NAMALWA (cell line): ENCODE measurements around the gene HIGD1A.

Source experiments
- DNase-seq: peaks from one replicate; pipeline ENCODE4 v3.0.0-alpha.2; 2015; ENCODE audit warnings: low spot score

Gene HIGD1A

DNA sequence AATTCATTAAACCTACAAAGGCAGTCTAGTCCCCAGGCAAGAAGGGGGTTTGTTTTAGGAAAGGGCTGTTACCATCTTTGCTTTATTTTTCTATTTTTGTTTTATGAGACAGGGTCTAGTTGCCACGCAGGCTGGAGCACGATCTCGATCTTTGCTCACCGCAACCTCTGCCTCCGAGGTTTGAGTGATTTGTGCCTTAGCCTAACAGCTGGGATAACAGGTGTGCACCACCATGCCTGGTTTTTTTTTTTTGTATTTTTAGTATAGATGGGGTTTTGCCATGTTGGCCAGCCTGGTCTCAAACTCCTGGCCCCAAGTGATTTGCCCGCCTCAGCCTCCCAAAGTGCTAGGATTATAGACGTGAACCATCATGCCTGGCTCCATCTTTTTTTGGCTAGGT, 4.9 kb downstream of the HIGD1A start:
- DNase-seq: no peak

DNA sequence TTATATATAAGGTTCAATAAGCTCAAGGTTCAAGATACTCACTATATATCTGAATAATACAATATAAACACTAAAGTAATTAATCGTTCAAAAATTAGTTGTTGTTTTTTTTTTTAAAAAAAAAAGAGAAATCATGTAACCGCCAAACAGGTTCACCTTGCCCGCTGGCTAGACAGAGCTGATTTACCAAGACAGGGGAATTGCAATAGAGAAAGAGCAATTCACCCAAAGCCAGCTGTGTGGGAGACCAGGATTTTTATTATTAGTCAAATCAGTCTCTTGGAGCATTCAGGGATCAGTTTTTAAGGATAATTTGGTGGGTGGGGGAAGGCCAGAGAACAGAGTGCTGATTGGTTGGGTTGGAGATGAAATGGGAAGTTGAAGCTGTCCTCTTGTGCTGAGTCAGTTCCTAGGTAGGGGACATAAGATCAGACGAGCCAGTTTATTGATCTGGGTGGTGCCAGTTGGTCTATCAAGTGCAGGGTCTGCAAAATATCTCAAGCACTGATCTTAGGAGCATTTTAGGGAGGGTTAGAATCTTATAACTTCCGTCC, 7.9 kb downstream of the HIGD1A start:
- no peak for DNase-seq

DNA sequence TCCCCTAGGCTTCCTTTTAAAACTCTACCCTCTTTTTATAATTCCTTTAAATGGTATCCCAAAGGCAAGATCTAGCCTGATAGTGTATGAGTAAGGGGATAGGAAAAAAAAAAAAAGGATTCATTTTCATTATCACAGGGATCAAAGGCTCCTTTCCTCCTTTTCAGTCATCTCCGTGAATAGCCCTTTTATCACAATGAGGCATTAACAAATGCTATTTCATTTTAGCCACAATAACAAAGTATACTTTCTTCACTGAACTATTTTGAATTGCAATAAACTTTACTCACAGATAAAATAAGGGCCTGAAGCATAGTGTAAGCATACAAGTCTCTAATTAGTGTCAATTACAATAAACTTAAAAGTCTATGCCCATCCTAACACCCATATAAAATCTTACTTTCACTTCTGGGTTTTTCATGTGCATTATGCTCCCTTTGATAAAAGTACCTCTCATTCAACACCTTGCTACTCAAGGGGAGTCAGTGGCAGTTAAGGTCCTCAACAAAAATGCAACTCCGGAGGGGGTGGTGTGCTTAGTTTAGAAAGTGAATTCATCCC, 8.6 kb downstream of the HIGD1A start:
- DNase-seq: no peak

DNA sequence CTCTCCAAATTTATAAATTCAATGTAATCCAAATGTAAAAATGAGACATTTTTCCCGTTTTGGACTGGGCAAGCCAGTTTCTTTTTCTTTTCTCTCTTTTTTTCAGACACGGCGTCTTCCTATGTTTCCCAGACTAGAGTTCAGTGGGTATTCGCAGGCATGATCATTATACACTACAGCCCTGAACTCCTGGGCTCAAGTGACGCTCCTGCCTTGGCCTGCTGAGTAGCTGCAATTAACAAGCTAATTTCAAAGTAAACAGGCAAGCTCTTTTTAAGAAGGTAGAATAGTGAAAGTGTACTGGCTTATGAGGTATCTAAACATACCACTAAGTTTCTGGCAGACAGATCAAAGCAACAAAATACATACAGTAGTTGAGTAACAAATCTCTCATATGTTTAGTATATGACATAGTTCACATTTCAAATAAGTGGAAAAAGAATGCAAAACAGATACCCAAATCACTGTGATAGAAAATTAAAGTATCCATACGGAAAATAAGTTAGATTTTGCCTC, 13.5 kb downstream of the HIGD1A start:
- no peak for DNase-seq

DNA sequence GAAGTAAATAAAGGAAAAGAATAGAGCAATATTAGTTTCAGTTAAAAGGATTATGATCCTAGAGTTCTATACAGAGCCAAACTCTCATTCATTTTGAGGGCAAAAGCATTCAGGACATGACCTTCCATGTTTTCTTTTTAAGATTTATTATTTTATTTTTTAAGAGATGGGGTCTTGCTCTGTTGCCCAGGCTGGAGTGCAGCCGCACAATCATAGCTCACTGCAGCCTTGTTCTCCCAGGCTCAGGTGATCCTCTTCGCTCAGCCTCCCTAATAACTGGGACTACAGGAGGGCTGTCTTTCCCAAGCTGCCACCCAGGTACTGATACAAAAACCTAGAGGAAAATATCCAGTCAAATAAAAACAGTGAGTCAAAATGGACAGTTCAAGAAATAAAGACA, 17.7 kb downstream of the HIGD1A start:
- DNase-seq: no peak

DNA sequence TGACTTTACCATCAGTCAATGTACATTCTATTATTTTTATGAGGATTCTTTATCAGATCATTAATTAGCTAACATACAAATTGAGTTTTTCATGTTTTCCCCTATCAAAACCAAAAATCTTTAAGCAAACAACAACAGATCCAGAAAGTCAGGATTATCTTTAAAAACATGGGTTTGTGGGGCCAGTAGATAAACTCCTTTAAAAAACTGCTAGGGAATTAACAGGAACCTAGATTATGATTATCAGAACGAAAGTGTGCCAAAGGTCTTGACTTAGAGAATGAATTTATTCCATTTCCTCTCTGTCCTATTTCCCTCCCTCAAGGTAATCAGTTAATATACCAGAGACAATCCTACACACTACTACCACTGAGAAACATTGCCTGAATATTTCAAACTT, 18.1 kb downstream of the HIGD1A start:
- no peak for DNase-seq

DNA sequence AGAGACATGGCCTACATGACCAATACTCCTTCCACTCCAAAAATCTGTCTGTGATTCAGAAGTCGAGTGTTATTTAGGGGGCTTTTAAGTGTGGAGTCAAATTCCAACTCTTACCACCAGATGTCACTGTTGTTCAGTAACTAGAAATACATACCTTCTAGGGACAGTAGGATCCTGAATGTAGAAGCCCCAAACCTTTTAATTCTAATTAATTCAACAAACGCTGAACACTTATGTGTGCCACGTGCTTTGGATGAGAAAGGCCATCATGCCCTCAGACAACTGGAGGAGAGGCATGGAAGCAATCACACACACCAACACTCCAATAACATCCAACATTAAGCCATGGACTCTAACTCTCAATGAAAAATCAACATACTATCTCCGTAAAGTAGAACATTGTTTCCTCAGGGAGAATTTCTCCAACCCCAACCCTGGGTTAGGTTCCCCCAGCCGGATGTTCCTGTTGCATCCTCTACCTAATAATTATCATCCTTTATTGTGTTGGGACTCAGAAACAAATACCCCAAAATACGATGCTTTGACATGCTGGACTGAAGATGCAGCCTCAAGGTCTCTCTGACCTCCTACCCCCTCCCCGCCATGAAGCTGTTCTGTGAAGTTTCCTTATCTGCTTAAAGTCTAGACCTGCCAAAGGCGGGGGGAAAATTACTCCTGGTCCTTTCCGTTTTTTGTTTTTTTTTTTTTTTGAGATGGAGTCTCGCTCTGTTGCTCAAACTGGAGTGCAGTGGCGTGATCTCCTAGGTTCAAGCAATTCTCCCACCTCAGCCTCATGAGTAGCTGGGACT, 23.2 kb downstream of the HIGD1A start:
- peak; percentile 81 for DNase-seq

DNA sequence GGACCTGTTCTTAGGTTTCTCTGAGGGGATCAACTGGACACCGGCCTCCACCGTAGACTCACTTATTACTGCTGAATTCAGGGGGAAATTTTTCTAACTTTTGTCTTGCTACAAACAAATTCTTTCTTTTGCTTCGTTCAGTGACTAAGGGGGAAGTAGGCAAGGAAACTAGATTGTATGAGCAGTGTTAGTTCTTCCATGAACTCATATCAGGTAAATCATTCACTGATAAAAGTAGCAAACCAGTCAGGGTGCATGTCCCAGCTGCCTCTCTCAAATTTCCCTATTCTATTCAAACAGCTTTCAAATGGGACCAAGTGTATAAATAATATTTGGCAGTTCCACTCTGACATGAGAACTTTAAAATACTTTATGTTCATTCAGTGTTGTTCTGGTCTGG, 23.9 kb downstream of the HIGD1A start:
- no peak for DNase-seq

DNA sequence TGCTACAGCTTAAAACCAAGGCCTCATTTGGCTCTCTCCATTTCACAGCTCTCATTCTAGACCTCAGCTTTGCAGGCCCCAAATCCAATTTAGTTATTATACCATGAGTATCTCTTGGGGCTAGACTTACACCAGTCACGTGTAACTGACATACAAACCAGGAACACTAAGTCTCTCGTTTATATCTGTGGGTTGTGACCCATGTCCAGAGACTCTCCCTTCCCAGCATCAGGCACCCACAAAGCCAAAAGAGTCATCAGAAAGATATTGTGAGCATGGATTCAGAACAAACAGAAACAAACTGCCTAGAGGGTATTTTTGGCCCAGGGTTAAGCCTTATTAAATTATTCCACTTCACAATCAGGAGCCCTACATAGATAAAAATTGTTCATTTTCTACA, 25.6 kb downstream of the HIGD1A start:
- no peak for DNase-seq

DNA sequence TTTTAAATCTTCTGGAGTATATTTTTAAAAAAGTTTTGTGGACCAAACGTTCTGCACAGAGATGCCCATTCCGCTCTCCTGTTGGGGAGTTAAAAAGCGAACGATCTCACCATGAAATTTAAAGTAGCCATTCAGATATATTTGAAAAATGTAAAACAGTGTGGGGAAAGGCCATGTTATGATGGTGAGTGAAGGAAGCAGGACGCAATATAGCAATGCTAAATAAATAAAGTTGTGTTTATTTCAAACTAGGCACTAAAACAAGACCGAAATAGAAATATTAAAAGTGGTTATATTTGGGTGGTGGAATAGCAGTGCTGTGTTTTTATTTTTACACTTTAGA, 30.9 kb downstream of the HIGD1A start:
- DNase-seq: no peak

DNA sequence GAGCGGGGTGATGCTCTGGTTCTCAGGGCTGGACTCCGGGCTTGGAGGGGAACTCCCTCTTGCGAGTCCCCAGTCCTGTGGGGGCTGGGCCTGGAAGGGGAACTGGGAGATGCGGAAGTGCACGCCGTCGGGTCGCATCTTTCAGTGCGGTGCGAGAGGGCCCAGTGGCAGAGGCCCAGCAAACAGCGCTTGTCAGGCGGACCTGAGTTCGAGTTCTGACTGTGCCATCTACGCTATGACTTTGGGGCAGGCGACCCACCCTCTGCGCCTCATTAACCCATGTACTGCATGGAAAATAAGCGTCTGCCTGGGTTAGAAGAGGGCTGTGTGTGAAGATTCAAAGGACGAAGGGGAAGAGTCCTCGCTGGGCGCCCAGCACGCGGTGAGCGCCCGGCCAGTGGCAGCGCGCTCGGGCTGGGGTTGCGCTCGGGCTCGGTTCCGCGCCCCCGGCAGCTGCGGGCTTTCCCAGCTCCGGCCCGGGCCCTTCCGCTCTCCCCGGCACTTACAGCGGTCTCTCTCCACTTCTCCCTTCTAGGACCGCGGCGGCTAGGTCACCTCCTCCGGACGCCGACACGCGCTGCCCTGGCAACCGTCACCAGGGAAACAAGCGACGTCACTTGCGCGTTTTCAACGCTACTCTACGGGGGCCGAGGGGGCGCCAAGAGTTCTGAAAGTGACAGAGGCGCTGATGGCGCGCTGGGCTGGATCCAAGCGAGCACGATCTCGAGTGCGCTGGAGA, 31.5 kb downstream of the HIGD1A start, which contains the start of gene CCDC13:
CCDC13 (minus strand) TSS at position 584 of the 739 bp plus-strand sequence. CDS start 14,908 bp downstream, outside the sequence.
- DNase-seq: peak; percentile 84

DNA sequence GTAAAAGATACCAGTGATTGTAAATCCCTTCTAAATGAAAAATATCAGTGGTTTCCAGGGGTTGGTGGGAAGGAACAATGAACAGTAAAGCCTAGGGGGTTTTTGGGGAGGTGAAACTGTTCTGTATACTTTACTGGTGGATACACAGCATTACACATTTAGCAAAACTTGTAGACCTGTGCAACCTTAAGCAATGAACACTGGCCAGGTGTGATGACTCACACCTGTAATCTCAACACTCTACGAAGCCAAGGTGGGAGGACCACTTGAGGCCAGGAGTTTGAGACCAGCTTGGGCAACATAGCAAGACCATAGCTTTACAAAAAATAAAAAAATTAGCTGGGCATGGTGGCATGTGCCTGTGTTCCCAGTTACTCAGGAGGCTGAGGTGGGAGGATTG, 33.0 kb downstream of the HIGD1A start:
- no peak for DNase-seq

DNA sequence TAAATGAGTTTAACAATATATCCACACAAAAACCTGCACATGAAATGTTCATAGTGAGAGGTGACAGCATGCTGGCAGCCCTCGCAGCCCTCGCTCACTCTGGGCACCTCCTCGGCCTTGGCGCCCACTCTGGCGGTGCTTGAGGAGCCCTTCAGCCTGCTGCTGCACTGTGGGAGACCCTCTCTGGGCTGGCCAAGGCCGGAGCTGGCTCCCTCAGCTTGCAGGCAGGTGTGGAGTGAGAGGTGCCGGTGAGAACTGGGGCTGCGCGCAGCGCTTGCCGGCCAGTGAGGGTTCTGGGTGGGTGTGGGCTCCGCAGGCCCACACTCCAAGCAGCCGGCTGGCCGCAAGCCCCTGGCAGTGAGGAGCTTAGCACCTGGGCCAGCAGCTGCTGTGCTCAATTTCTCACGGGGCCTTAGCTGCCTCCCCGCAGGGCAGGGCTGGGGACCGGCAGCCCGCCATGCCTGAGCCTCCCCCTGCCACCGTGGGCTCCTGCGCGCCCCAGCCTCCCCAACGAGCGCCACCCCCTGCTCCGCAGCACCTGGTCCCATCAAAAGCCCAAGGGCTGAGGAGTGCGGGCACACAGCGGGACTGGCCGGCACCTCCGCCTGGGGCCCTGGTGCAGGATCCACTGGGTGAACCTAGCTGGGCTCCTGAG, 34.7 kb downstream of the HIGD1A start:
- no peak for DNase-seq

DNA sequence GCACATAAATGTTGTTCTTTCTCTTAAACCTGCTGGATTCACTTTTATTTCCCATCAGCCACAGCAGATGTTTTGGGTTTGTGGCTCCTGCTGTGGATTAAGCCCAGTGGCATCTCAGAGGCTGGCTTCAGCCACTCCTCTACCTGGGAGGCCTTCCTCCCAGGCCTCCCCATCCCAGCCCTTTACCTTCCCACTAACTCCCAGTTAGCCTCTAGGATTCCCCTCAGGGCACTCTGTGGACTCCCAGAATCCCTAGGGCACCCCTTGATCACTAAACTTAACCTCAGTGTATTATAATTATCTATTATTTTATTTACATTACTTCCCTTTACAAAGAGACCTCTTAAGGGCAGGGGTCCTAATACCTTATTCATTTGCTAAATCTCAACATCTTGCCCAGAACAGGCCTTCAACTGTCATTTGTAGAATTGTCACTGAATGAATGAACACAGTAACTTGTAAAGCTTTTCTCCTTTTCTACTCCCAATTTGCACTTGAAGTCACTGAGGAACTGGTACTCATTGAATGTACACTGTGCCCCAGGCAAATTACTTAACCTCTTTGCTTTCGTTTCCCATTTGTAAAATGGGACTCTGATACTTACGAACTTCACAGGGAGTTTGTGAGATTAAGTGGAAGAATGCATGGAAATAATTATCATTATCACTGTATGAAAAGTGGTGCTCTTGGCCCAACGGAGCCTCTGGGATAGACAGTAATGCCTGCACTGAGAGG, 39.6 kb downstream of the HIGD1A start:
- no peak for DNase-seq

DNA sequence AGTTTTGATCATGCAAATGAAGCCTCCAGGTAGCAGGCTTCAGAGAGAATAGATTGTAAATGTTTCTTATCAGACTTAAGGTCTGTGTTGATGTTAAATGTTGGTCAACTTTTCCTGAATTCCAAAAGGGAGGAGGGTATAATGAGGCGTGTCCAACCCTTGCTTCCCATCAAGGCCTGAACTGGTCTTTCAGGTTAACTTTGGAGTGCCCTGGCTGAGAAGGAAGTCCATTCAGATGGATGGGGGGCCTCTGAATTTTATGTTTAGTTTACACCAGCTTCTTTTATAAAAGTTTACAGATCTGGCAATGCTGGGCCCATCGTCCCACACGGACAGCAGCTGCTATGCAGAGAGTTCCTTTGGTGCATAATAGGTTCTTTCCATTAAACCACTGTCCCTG, 40.2 kb downstream of the HIGD1A start:
- no peak for DNase-seq

DNA sequence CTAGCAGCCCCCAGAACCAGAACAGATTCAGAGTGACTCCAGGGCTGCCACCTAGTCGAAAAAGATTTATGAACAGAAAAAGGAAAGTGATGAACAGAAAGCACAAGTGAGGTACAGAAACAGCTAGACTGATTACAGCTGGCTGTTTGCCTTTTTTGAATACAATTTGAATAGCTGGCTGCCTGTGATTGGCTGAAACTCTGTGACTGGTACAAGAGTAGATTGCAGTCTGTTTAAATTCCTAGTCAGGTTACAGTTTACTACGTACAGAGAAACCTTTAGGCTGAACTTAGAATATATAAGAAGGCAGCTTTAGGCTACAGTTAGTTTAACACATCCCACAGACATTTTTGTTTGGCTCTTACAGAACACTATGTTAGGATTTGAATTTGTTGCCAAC, 41.3 kb downstream of the HIGD1A start:
- peak; percentile 25 for DNase-seq

DNA sequence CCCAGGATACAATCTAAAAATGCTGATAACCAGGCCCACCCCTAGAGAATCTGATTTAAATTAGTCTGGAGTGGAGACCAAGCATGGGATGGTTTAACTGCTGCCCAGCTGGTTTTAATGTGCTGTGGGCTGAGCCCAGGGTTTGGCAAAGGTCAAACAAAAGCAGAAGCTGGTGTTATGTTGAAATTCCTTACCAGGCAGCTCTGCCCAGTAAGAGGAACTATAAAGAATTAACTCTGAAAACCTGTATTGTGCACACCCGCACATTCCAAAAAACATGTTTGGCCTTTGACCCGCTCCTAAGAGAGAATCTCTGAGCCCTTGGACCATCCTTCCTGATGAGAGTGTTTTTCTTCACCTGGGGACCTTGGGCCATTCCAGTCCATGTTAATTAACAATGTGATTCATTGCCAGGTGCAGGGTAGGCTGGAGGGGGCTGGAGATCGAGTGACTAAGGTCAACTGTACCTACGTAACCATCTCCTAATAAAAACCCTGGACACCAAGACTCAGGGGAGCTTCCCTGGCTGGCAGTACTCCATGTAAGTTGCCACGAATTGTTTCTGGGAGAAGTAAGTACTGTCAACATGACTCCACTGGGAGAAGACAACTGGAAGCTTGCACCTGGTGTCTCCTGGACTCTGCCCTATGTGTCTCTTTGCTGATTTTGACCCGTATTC, 42.1 kb downstream of the HIGD1A start:
- no peak for DNase-seq

DNA sequence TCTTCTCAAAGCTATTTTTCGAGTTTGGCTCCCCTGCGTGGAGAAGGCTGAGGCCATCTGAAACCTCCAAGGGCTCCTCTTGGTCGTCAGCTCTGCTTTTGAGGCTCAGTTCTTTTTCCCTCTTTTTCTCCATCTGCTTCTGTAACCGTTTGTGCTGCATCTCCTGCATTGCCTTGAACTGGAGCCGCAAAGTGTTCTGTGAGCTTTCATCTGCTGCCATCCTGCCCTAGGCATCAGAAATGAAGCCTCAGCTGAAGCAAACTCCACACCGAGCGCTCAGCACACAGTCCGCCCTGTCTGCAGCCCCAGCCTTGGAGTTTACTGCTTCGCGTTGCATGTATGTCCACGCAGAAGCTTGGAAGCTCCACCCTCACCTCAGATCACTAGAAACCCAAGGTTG, 46.2 kb downstream of the HIGD1A start:
- no peak for DNase-seq

DNA sequence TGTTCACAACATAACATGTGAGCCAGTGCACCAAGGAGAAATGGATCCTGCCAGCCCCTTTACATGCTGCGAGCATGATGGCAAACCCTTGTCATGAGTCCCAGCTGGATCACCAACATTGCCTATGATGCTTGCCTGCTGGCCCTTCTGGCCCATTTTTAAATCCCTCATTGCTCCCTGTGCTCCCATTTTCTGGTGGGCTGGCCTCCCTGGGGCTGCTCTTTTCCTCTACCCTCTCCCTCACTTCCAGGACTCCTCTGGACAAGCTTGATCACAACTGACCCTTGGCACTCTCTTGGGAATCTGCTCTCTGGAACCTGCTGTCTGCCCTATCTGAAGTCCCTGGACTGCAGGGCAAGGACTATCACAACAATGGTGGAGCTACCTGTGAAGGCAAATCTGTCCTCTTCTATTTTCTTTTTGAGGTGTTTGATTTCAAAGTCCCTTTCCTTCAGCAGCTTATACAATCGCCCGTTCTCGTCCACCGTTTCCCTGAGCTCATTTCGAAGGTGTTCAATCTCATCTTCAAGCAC, 47.5 kb downstream of the HIGD1A start:
- DNase-seq: no peak

DNA sequence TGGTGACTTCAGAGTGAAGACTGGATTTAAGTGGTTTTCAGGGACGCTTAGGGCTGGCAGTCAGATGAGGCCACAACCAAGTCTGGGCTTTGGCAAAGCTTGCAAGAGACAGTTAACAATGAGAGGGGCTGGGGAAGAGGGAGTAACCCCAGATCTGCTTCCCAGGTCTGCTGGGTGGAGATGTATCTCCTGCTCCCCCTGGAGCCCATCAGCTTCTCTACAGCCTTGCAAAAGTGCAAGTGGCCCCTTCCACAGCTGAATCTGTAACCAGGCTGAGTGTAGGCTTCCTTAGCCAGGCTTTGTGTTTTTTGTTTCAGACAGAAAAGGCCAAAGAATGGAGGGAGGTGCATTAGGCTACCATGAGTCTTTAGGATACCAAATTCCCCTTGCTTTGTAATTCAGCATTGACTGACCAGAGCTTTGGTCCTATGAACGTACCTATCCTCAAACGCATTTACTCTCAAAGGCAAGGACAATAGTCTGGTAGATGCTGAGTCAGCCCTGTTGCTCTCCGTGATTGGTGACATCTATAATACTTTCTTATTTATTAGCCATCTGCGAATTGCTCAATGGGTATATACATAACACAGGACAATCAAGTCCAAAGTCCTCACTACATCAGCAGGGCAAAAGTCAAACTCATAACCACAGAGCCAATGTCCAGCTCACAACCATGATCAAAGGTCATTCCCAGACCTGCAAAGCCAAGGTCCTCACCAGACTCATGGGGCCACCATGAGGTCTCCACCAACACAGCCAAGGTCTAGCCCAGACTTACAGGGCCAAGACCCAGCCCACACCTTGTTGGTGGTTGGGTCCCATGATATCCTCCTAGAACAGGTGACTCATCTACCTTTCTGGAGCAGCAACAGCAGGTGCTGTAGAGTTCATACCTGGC, 48.4 kb downstream of the HIGD1A start:
- DNase-seq: peak; percentile 31
